ENCODE data around the gene PRKAA2.

Gene PRKAA2

DNA sequence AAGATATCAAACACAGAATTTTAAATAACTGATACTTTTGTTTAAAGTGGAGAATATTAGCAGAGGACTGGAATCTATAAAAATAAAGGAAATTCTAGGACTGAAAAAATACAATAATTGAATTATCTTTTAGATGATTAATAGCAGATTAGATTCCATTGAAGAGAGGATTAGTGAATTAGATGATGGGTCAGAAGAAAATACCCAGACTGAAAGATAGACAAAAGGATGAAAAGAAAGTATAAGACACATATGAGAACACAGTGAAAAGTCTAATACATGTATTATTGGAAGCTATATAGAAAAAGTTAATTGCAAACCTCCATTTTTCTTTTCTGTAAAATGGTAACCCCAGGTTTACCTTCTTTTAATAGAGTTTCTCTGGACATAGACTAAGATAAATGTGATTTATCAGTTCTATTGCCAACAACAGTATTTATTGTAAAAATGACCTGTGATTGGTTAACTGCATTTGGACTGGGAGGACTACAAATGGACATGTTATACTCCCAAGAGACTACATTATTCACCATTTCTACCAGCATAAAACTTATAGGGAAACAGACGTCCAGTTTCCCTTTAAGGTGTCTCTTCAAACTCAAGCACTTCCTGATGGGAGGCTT lies 11.0 kb downstream of the PRKAA2 start:
- no peak for DNase-seq

DNA sequence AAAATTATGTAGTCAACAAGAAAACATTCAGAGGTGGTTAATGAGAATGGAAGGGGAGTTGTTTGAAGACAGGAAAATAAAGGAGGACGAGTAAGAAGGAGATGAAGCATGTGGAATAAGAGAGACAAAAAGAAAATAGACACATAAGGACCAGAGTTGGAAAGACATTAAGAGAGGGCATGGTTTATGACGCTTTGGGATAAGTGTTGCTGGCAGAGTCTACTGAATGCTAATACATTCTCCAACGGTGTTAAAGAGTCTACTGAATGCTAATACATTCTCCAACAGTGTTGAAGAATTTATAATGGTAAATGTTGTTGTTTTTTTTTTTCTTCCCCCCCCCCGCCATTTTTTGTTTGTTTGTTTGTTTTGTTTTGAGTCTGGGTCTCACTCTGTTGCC lies 13.1 kb downstream of the PRKAA2 start:
- no peak for DNase-seq

DNA sequence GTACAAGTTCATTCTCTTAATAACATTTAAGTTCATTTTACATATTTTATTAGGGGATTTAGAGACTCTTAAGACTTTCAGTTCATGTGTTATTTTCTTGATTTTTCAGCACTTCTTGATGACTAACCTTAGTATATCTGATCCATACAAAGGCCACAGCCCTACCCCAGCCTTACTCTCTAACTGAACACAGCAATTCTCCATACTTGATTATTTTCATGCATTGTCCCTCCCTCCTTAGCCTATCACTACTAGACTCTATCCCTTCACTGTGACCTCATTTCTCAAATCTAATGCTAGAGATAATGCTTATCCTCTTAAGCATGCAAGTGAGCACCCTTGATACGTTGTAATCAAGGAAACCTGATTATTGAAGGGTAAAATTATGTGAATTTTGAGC lies 15.2 kb downstream of the PRKAA2 start:
- no peak for DNase-seq

DNA sequence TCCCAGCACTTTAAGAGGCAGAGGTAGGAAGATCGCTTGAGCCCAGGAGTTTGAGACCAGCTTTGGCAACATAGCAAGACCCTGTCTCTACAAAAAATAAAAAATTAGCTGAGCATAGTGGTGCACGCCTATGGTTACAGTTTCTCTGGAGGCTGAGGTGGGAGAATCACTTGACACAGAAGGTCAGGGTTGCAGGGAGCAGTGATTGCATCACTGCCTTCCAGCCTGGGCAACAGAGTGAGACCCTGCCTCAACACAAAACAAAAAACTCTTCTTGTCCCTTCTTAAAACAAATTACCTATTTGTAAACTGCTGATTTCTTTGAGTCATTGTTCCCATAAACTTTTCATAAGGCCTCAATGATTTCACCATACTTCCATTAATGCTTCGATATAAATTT lies 18.7 kb downstream of the PRKAA2 start:
- DNase-seq, result no peak

DNA sequence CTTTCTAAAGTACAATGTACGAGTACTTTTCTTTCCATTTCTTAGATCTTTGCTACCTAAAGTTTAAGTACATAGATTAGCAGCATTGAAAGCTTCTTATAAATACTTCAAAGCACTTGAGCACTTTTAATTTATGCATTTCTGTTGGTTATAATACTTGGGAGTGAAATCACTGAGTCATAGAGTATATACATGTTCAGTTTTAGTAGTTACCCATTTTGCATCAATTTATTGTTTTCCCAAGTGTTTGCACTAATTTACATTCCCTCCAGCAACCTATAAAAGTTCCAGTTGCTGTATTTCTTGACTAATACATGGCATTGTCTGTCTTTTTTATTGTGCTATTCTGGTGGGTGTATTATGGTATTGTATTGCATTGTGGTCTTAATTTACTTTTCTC lies 20.3 kb downstream of the PRKAA2 start:
- DNase-seq, result no peak

DNA sequence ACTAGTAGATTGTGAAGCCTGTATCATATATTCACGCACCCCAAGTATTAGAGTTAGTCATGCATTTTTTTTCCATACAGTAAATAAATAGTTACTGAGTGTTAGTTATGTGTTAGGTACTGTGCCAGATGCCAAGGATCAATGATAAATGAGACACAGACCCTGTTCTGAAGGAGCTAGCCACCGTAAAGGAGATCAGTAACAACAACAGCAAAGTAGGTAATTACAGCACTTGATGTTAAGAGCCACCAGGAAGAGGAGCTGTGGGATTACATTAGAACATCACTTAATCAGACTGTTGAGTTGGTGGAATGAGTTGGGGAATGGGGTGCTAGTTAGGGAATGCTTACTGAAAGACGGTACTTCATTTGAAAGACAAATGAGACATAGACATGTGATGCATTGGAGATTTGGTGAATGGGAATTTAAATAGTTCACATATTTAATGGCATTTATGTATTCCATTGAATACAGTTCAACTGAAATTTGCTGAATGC lies 21.0 kb downstream of the PRKAA2 start:
- no peak for DNase-seq

DNA sequence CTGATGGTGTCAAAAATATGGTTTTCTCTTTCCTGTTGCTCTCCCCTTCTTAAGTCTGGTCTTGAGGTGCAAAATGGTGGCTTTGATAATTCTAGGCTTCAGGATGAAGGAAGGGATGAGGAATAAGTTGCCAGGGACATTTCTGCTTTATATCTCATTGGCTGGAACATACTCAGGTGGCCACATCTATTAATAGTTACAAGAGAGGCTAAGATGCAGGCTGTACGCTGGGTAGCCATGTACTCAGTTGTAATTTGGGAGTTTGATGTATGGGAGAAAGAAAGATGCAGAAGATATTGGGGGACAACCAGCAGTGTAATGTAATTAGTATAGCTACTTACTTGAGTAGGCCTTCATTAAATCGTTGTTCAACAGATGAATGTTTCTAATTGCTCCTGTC lies 25.2 kb downstream of the PRKAA2 start:
- DNase-seq, result no peak

DNA sequence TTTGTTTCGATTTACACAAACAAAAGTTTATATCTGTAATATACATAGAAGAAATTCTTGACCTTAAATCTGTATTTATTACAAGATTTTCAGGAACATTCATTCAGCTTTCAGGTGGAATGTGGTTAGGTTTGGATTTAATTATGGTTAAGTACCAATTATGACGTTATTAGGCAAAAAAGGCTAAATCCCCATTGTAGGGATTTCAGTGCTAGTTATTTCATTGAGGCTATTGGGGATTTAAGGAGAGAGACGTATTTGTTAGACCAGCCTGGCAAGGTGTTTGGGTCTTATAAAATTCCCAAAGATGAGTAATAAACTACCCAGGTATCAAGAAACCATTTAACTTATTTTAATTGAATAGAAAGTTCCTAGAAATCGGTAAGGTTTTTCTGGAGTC lies 26.0 kb downstream of the PRKAA2 start:
- no peak for DNase-seq

DNA sequence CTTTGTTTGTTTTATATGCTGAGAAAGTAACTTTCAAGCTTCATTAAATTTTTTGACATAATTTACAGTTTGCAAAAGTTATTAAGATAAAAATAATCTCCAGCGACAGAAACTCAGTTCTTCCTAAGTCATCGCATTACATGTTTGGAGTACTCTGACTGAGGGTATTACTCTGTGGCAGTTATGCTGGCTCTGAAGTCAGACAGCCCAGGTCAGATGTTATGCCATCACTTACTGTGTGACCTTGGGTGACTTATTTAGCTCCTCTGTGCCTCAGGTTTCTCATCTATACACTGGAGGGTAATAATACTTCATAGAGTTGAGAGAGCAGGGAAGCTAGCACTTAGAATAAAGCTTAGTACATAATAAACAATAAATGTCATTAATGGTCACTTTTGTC lies 26.4 kb downstream of the PRKAA2 start:
- no peak for DNase-seq

DNA sequence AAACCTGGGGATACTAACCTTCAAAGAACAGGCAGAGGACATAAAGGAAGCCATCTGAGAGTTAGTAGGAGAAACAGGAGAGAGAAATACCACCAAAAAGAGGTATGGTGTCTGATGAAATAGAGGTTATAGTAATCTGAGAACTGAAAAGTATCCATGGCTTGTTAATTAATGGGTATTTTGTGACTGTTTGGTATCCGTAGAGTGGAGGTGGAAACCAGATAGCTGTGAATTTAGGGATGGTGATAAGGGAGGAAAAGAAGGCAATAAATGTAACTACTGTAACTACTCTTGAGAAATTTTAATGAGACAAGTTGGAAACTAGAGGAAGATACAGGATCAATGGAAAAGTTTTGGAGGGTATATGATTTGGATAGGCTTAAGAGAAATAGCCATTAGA lies 27.5 kb downstream of the PRKAA2 start:
- no peak for DNase-seq

DNA sequence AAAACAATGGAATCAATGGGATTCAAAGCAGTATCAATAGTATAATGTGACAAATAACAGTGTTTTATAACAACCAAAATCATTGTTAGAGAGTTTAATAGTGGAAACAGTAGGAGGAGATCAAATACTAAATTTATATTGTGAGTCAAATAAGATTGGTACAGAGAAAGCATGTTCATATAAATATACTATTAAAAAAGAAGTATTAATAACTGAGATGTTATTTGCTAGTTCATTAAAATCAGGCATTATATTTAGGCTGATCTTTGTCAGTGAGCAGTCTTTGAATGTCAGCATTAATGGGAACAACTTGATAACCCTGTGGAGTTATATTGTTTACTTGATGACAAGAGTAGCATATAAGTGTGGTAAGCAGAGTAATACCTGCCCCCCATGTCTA lies 30.6 kb downstream of the PRKAA2 start:
- no peak for DNase-seq

DNA sequence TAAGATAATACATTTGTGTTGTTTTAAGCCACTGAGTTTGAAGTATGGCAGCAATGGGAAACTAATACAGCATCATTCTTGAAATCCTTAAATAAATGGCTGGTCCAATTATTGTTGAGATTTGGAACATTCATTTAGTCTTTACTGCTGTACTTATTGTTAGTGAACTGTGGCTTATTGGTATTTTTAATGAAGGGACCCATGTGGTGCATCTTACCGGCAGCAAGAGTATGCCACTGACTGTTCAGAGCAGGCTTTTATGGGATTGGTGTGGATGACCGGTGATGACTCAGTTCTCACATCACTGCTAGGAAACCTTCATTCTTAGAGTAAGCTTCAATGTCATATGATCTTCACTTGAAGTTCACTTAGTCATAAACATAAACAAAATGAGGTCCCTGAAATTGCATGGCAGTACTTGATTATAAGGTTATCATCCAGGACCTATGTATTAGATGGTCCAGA lies 31.5 kb downstream of the PRKAA2 start:
- DNase-seq, result no peak

DNA sequence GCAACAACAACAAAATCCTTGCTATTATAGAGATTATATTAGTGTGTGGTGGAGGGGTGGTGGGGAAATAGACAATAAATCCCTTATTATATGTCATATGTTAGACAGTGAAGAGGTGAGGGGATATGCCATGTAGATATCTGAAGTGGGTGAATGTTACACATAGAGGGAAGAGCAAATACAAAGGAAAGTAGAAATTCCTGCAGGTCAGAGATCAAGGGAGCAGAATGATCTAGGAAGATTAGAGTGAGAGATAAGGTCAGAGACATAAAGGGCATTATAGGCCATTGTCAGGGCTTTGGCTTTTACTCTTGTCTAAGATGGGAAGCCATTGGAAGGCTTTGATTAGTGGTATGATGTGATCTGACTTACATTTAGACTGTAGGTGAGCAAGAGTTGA lies 38.5 kb downstream of the PRKAA2 start:
- DNase-seq, result no peak

DNA sequence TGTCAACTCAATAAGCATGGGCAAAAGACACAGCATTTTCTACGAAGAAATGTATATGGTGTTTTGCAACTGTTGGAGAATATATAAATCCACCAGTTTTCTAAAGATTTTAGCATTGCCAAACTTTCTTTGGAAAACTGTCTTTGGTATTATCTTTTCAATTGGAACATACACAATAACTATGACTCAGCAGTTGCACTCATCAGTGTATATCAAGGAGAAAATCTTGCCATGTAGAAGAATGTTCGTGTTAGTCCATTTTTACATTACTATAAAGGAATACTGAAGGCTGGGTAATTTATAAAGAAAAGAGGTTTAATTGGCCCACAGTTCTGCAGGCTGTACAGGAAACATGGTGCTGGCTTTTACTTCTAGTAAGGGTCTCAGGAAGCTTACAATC lies 41.1 kb downstream of the PRKAA2 start:
- DNase-seq, result no peak

DNA sequence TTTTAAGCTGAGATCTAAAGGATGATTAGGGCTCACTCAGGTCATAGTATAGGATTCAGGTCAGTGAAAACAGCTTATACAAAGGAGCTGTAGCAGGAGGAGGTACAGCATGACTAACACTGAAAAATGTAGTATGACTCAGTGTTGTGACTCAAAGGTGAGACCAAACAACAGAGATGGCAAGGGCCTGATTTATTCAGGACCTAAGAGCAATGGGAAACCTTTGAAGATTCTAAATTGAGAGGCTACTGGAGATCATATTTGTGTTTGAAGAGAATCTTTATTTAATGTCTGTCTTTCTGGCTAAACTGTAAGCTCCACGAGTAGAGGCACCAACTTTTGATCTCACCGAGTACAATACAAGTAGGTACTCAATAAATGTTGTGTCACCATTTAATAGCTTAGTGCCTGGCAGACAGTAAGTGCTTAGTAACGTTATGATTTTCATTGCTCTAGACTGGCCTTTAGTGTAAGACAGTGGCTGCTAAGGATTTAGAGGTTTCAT lies 43.5 kb downstream of the PRKAA2 start:
- no peak for DNase-seq

DNA sequence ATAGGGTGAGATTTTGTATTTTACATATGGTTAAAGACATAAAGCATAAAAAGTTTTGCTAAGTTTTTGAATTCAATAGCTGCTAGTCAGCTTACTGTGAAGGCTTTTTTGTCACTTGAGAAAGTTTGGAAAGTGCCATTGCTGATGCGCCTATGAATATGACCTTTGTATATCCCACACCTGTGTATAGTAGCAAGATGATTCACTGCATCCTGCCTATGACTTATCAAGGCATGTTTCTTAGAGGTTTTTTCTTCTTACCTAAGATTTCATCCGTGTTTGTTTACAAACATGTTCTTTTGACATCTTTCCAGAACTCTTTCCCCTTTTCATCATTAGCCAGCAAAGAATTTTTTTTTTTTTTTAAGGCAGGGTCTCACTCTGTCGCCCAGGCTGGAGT lies 51.5 kb downstream of the PRKAA2 start:
- no peak for DNase-seq

DNA sequence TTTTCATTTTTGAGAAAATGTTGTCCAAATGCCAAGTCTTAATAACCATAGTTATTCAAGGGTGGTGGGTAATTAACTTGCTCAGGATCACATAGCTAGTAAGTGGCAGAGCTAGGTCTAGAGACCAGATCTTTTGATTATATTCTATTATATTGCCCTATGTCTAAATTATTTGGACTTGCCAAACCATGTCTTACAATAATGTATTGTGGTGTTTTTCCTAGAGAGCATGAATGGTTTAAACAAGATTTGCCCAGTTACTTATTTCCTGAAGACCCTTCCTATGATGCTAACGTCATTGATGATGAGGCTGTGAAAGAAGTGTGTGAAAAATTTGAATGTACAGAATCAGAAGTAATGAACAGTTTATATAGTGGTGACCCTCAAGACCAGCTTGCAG lies 58.6 kb downstream of the PRKAA2 start:
- DNase-seq, result no peak

DNA sequence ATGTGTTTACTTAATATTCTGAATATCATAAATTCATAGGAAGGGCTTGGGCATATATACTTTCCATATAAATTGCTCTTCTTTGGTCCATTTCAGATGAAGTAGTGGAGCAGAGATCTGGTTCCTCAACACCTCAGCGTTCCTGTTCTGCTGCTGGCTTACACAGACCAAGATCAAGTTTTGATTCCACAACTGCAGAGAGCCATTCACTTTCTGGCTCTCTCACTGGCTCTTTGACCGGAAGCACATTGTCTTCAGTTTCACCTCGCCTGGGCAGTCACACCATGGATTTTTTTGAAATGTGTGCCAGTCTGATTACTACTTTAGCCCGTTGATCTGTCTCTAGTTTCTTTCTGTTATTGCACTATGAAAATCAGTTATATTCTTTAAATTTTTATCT lies 62.3 kb downstream of the PRKAA2 start:
- DNase-seq, result no peak

DNA sequence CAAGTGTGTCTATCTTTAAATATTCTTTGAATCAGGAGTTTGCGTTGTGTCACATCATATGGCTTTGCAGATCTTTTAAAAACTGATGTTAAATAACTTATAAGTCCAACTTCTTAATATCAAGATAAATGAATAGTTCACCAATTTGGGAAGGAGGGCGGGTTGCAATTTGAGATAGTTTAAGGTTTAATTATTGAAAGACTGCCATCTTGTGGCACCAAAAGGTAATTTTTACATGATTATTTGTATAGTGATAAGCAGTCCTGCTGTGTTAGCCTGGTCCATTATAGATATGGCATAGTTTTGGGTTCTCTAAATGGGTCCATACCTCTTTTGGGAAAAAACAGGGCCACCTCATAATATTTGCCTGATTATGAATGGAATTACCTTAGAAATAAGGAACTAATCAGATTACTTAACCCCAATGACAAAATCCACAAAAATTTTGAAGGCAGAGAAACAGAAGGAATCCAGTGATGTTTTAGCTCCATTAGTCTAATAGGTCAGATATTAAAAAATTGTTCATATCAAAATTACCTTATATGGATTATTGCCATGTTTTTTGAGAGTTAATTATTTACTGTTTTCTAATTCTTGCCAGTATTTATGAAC lies 64.3 kb downstream of the PRKAA2 start:
- no peak for DNase-seq

DNA sequence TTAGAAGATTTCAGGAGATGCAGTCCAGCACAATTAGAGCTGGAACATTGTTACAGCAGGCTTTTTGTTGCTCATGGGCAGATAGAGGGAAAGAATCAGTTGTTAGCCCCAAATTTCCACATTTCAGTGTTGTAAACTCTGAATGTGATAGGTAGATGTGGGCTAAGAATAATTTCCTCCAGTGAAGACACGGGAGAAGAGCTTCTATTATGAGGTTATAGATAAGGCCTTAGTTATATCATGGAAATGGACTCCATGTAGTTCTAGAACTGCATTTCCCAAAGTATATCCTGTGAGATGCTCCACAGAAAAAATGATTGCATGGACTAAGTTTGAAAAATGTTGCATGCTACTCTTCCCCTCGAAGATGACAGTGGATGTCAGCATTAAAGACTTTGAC lies 64.9 kb downstream of the PRKAA2 start:
- no peak for DNase-seq

DNA sequence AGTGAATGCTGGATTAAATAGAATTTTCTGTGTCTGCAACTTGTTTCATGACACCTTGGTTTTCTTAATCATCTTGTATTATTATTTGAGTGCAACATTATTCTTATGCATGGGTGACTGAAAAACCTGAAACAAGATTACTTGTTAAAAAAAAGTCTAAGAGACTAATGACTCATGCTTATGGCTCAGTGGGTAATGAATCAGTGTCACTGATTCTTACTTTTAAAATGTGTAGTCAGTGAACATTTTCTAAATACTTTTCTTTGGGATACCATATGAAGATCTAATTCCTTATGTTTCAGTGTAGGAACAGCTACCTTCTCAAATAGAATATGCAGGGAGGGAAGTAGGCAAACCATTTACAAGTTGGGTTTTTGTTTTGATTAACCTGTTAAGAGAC lies 65.5 kb downstream of the PRKAA2 start:
- no peak for DNase-seq

DNA sequence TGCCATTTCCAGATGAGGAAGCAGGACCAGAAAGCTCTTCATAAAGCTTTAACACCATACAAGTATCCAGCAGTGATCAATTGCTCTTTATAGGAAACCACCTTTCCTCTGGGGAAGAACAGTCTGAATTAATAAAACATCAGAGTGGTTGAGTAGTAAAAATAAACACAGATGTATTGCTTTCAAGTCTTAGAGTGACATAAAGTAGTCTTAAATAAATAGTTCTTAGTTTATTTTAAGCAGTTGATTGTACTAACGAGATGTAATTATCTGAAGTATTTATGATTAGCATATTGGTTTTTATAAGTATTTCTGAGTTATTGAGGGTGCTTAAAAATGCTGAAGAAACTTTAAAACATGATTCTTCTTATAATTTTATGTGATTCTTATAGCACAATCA lies 67.0 kb downstream of the PRKAA2 start:
- DNase-seq, result no peak

DNA sequence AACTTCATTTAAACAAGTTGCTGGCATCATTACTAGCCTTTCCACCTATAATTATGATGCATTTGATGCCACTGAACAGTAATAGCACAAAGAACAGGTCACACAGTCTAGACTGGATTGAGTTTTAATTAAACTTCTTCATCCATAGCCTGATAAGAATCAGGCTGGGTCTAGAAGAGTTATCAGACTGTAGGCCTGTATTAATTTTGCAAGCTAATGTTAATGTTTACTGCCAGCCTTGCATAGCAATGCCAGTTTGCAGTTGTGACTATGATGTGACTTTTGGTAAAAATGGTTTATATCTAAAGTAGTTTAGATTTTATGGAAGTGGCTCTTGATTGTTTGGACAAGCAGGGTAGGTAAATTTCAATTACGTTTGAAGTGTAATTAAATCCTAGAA lies 68.0 kb downstream of the PRKAA2 start:
- no peak for DNase-seq

DNA sequence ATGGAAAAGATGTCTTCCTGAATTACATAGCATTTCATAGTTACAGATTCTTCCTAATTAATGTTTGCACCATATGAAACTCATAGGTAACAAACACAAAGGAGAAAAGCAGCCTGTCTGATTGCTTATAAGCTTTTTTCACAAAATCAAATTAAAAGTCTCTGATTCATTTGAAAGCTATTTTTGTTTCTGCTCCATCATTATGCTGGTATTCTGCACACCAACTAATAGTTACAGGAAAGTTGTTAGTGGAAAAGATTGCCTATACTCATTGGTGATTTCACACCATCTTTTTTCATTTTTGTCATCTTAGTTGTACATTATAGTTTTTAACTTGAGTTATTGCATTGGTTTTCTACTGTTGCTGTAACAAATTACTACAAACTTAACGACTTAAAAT lies 70.0 kb downstream of the PRKAA2 start:
- no peak for DNase-seq

DNA sequence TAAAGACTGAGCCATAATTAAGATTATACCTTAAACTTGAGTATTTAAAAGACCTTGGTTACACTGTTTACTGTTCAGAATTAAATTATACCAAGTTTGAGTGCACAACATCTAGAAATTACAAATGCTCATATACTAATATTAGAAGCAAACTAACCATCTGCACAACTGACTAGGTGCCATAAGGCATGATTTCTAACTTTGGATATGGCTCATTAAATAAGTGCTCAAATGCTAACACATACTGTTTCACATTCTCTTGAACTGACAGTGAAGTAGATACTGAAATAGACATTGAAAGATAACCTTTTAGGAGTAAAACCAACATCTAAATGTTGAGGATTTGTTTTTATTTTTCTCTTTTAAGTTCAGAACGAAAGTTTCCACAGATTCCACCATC lies 74.1 kb downstream of the PRKAA2 start:
- no peak for DNase-seq
